Upper lobe of left lung (tissue), 4 donors: ENCODE measurements around the gene ADAMTS17.

Experiments
- CTCF ChIP-seq, 6 experiments: fragments of 450-650 bp in 4 of 6; fragments of 200-600 bp in 2 of 6; sonication (generic) in 2 of 6; IDR thresholded peaks; one replicate each; pipeline ENCODE4 v1.5.1; 2016 to 2019; ENCODE audit warnings: antibody characterized with exemption in 6 of 6
- EP300 ChIP-seq, 4 donors: sonication (generic); formaldehyde crosslinking; IDR thresholded peaks; one replicate each; pipeline ENCODE4 v1.5.1; 2017; ENCODE audit warnings: antibody characterized with exemption in 4 of 4, control low read depth in 2 of 4
- POLR2A ChIP-seq, 4 donors: fragments of 450-650 bp; IDR thresholded peaks; one replicate each; pipeline ENCODE4 v1.5.1; 2016 to 2017; ENCODE audit warnings: antibody characterized with exemption in 4 of 4, mild to moderate bottlenecking in 2 of 4
- POLR2AphosphoS5 ChIP-seq, 2 donors: sonication (generic); formaldehyde crosslinking; IDR thresholded peaks; one replicate each; pipeline ENCODE4 v1.5.1; 2017; ENCODE audit warnings: antibody characterized with exemption in 2 of 2

GRCh38 chr15:100247228-100248225, 94.2 kb downstream of the ADAMTS17 start:
- no peak for TF ChIP-seq EP300 (IDR thresholded peaks at IDR 0.05)
- TF ChIP-seq CTCF (IDR thresholded peaks at IDR 0.05) = no peak
- no peak for TF ChIP-seq POLR2A (IDR thresholded peaks at IDR 0.05)
- TF ChIP-seq POLR2AphosphoS5 (IDR thresholded peaks at IDR 0.05) = no peak
